ENCODE data around the gene NRIP1. TPM values are rescaled to one million over a fixed set of nuclear protein-coding genes. Genes with fewer than 3 reads are reported as not detected.
A peak's percentile ranks its signal among the peaks of the same experiment; 100 is the strongest.

The NRIP1 gene
- total RNA-seq (ENCODE audit: low replicate concordance): 45.9 and 59.1 TPM in 2 replicates

- H3K27ac ChIP-seq: peak within 1 kb of the TSS; percentile 79
- H2AFZ ChIP-seq (replicated peaks): peak within 1 kb of the TSS; percentile 86
- no peak for TF ChIP-seq EZH2phosphoT487 (IDR thresholded peaks at IDR 0.05)
- TF ChIP-seq EZH2 (IDR thresholded peaks at IDR 0.05): no peak
- TF ChIP-seq CTCF (IDR thresholded peaks at IDR 0.05): no peak
- peaks cover 25% of the 10 kb centered on the region for H3K4me1 Mint-ChIP-seq
- peak within 1 kb of the TSS; percentile 98 for H3K27ac Mint-ChIP-seq
- DNase-seq (ENCODE audit: low spot score): peak; percentile 91
- H3K4me3 Mint-ChIP-seq: peak within 1 kb of the TSS; percentile 97
- H3K27me3 Mint-ChIP-seq (ENCODE audit: insufficient read depth, low read depth): peaks cover 2% of the 10 kb centered on the region
- H3F3A ChIP-seq (ENCODE audit: low read depth): peaks cover 22% of the 10 kb centered on the region
- peak within 1 kb of the TSS; percentile 90 for H3K4me3 ChIP-seq
- peaks cover 31% of the 10 kb centered on the region for H3K4me1 ChIP-seq
- H4K20me1 ChIP-seq (ENCODE audit: low read depth): peaks cover 28% of the 10 kb centered on the region
- peaks cover 11% of the 10 kb centered on the region for H3K27me3 ChIP-seq
- peaks cover 47% of the 10 kb centered on the region for H3K79me2 ChIP-seq (ENCODE audit: low read depth)
- peak within 1 kb of the TSS; percentile 69 for H3K9ac ChIP-seq
- peak within 1 kb of the TSS; percentile 96 for H3K4me2 ChIP-seq
- H3K9me3 Mint-ChIP-seq: peaks cover 8% of the 10 kb centered on the region
- H3K9me3 ChIP-seq (ENCODE audit: low read depth): no peaks in the 10 kb centered on the region
- peaks cover 10% of the 10 kb centered on the region for H3K36me3 Mint-ChIP-seq
- no peaks in the 10 kb centered on the region for H3K36me3 ChIP-seq
These were observed at the start of gene NRIP1 for GRCh38 chr21:15064576-15065391. TSS of gene NRIP1 (minus strand) at chr21:15065000. CDS start at chr21:14968192, 96,808 bp downstream.

GRCh38 chr21:15112858-15113257 is 48.1 kb upstream of the NRIP1 start:
- Mint-ChIP-seq H3K27ac (no peak overlapping the region), H3K27me3 (ENCODE audit: insufficient read depth, low read depth) (no peaks in the 10 kb centered on the region), H3K36me3 (no peaks in the 10 kb centered on the region), H3K4me1 (no peaks in the 10 kb centered on the region), H3K9me3 (no peaks in the 10 kb centered on the region), H3K4me3 (no peak overlapping the region)
- no peaks in the 10 kb centered on the region for H3K36me3 ChIP-seq
- no peaks in the 10 kb centered on the region for H3F3A ChIP-seq (ENCODE audit: low read depth)
- H3K4me2 ChIP-seq: no peak overlapping the region
- no peaks in the 10 kb centered on the region for H3K79me2 ChIP-seq (ENCODE audit: low read depth)
- no peak overlapping the region for H3K9ac ChIP-seq
- no peaks in the 10 kb centered on the region for H3K27me3 ChIP-seq
- DNase-seq (ENCODE audit: low spot score): no peak
- no peak overlapping the region for H2AFZ ChIP-seq (replicated peaks)
- no peaks in the 10 kb centered on the region for H3K4me1 ChIP-seq
- no peaks in the 10 kb centered on the region for H3K9me3 ChIP-seq (ENCODE audit: low read depth)
- no peak overlapping the region for H3K27ac ChIP-seq
- H4K20me1 ChIP-seq (ENCODE audit: low read depth): no peaks in the 10 kb centered on the region
- no peak overlapping the region for H3K4me3 ChIP-seq
- TF ChIP-seq EZH2phosphoT487 (IDR thresholded peaks at IDR 0.05): no peak
- TF ChIP-seq CTCF (IDR thresholded peaks at IDR 0.05): no peak
- TF ChIP-seq EZH2 (IDR thresholded peaks at IDR 0.05): no peak

GRCh38 chr21:15108801-15109200 is 44.0 kb upstream of the NRIP1 start:
- no peaks in the 10 kb centered on the region for H3K36me3 Mint-ChIP-seq
- H3K36me3 ChIP-seq: no peaks in the 10 kb centered on the region
- no peaks in the 10 kb centered on the region for H3K4me1 ChIP-seq
- H3K27me3 Mint-ChIP-seq (ENCODE audit: insufficient read depth, low read depth): peaks cover 4% of the 10 kb centered on the region
- no peak overlapping the region for H2AFZ ChIP-seq (replicated peaks)
- no peak overlapping the region for H3K4me3 Mint-ChIP-seq
- no peak overlapping the region for H3K9ac ChIP-seq
- no peak for DNase-seq (ENCODE audit: low spot score)
- no peak overlapping the region for H3K4me3 ChIP-seq
- H3K4me1 Mint-ChIP-seq: peaks cover 6% of the 10 kb centered on the region
- H3K27me3 ChIP-seq: no peaks in the 10 kb centered on the region
- no peaks in the 10 kb centered on the region for H3K9me3 ChIP-seq (ENCODE audit: low read depth)
- no peak for TF ChIP-seq EZH2phosphoT487 (IDR thresholded peaks at IDR 0.05)
- no peak for TF ChIP-seq EZH2 (IDR thresholded peaks at IDR 0.05)
- no peak for TF ChIP-seq CTCF (IDR thresholded peaks at IDR 0.05)
- H3K9me3 Mint-ChIP-seq: no peaks in the 10 kb centered on the region
- H3K27ac Mint-ChIP-seq: no peak overlapping the region
- no peaks in the 10 kb centered on the region for H3F3A ChIP-seq (ENCODE audit: low read depth)
- no peak overlapping the region for H3K4me2 ChIP-seq
- no peaks in the 10 kb centered on the region for H4K20me1 ChIP-seq (ENCODE audit: low read depth)
- H3K27ac ChIP-seq: no peak overlapping the region
- no peaks in the 10 kb centered on the region for H3K79me2 ChIP-seq (ENCODE audit: low read depth)
